GM12873 (cell line): Measurements from ENCODE around the gene TAF1D.

ENCODE experiments used
- CTCF ChIP-seq: IDR thresholded peaks from 2 replicates; pipeline ENCODE4 v1.5.1; 2012; ENCODE audit warnings: low read depth, mild to moderate bottlenecking, moderate library complexity, low read length, control low read depth; ENCODE audit not compliant: insufficient read depth; ENCODE audit errors: missing control alignments

Gene TAF1D

GRCh38 chr11:93737904-93738612, 3.2 kb downstream of the TAF1D start:
- TF ChIP-seq CTCF = no peak

- no peak for TF ChIP-seq CTCF
Observed at GRCh38 chr11:93736129-93736528, 5.2 kb downstream of the TAF1D start.

GRCh38 chr11:93735627-93736026, 5.7 kb downstream of the TAF1D start:
- no peak for TF ChIP-seq CTCF

- no peak for TF ChIP-seq CTCF
Observed at GRCh38 chr11:93734427-93735222, 6.7 kb downstream of the TAF1D start.

- no peak for TF ChIP-seq CTCF
Observed at GRCh38 chr11:93733474-93733873, 7.8 kb downstream of the TAF1D start.

- no peak for TF ChIP-seq CTCF
Observed at GRCh38 chr11:93732237-93732892, 8.9 kb downstream of the TAF1D start.
